ENCODE results near the gene DGKZ. TPM values are rescaled to one million over a fixed set of nuclear protein-coding genes. Genes with fewer than 3 reads are reported as not detected.

Gene DGKZ
- total and polyA plus RNA-seq, 4 donors, result 4.6 to 24.3 (median 14.4) TPM

DNA sequence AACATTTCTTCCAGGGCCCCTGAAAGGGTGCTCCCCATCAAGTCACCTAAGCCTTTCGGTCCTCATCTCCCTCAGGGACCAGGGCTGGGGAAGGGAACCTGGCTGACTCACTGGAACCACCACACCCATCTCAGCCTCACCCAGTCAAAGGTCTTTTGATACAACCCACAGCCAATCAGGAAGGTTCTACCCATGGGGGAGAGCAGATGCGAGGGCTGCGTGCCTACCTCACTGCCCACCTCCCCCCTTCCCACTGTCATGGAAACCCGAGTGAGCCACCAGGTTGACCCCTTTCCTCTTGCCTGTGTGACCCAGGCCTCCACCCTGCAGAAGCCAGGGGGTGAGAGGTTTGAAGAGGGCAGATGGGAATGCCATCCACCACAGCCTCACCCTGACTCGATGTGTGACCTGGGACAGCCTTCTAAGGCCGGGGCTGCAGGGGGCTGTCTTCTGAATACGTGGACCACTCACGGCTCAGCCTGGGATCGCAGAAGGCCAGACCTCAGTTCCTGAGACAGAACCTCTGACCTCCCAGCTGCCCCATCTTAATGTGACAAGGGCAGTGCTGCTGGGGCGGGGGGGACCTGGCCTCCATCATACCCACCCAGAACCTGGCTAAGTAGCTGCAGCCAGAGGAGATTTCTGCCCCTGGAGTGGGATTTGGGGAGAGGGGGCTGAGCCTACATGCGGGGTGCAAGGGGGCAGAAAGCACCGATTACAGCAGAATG lies 36.9 kb downstream of the DGKZ start:
- Histone ChIP-seq H3K27me3 (ENCODE audit: control insufficient read depth in 4 of 4, insufficient read depth in 4 of 4, low read length in 3 of 4) (peaks cover 0 to 8% (median 4%) of the 10 kb centered on the region in 4 donors), H3K9me3 (ENCODE audit: control insufficient read depth in 4 of 4, low read length in 3 of 4) (no peaks in the 10 kb centered on the region), H3K27ac (ENCODE audit: low read depth in 1 of 2, low read length in 2 of 2) (no peak overlapping the region), H3K4me3 (ENCODE audit: low read depth in 1 of 3, low read length in 3 of 3) (no peak overlapping the region), H3K9ac (ENCODE audit: low read depth in 1 of 2, low read length in 2 of 2) (no peak overlapping the region), H3K36me3 (ENCODE audit: control insufficient read depth in 4 of 4, insufficient read depth in 3 of 4, low read depth in 1 of 4, low read length in 3 of 4) (no peaks in the 10 kb centered on the region), H3K4me1 (ENCODE audit: control insufficient read depth in 4 of 4, insufficient read depth in 4 of 4, low read length in 3 of 4) (peaks cover 4 to 16% (median 9%) of the 10 kb centered on the region in 4 donors)
- no peak for TF ChIP-seq YY1 (IDR thresholded peaks at IDR 0.05)
- TF ChIP-seq FOXA2 (IDR thresholded peaks at IDR 0.05), result no peak
- TF ChIP-seq EGR1 (IDR thresholded peaks at IDR 0.05; ENCODE audit: low read depth in 2 of 2), result no peak
- no peak for TF ChIP-seq RAD21 (IDR thresholded peaks at IDR 0.05)
- no peak for TF ChIP-seq JUND (IDR thresholded peaks at IDR 0.05)
- TF ChIP-seq RXRA (IDR thresholded peaks at IDR 0.05), result no peak
- TF ChIP-seq, protein P1, sequence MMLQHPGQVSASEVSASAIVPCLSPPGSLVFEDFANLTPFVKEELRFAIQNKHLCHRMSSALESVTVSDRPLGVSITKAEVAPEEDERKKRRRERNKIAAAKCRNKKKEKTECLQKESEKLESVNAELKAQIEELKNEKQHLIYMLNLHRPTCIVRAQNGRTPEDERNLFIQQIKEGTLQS (IDR thresholded peaks at IDR 0.05), result no peak
- TF ChIP-seq, protein P2, sequence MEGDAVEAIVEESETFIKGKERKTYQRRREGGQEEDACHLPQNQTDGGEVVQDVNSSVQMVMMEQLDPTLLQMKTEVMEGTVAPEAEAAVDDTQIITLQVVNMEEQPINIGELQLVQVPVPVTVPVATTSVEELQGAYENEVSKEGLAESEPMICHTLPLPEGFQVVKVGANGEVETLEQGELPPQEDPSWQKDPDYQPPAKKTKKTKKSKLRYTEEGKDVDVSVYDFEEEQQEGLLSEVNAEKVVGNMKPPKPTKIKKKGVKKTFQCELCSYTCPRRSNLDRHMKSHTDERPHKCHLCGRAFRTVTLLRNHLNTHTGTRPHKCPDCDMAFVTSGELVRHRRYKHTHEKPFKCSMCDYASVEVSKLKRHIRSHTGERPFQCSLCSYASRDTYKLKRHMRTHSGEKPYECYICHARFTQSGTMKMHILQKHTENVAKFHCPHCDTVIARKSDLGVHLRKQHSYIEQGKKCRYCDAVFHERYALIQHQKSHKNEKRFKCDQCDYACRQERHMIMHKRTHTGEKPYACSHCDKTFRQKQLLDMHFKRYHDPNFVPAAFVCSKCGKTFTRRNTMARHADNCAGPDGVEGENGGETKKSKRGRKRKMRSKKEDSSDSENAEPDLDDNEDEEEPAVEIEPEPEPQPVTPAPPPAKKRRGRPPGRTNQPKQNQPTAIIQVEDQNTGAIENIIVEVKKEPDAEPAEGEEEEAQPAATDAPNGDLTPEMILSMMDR (IDR thresholded peaks at IDR 0.05; ENCODE audit: low read depth, low read length, missing input control), result no peak
- DNase-seq (ENCODE audit: low spot score), result no peak
- WGBS, result 90% methylated on average over 12 of the region's 12 CpGs

DNA sequence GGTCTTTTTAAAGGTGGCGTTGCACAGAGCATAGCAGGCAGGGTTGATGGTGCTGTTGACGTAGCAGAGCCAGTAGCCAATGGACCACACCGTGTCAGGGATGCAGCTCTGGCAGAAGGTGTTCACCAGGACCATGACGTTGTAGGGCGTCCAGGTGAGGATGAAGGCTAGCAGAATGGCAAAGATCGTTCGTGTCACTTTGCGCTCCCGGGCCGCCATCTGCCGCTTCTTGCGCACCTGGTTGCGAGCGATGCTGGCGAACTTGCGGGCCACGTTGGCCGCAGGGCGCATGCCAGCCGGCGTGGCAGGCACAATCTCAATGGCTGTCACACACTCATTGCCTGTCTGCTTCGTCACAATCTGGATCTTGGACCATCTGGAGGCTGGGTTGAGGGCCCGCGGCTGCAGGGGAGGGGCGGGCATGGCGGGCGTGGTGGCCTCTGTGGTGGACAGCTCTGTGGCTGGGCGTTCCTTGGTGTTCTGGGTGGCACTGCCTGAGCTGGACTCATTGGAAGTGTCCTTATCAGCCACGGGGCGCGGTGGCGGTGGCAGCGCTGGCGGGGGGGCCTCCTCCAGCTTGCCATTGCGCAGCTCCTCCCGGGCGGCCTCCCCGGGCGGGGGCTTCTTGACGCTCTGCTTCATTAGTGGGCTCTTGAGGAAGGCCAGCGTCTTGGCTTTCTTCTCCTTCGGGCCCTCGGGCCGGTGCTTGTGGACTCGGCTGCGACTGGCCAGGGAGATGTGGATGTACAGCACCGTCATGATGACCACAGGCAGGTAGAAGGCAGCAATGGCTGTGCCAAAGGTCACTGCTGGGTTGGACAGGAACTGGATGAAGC lies 38.1 kb downstream of the DGKZ start:
- Histone ChIP-seq H3K4me1 (ENCODE audit: control insufficient read depth in 4 of 4, insufficient read depth in 4 of 4, low read length in 3 of 4) (peaks cover 9 to 28% (median 19%) of the 10 kb centered on the region in 4 donors), H3K4me3 (ENCODE audit: low read depth in 1 of 3, low read length in 3 of 3) (no peak overlapping the region), H3K9ac (ENCODE audit: low read depth in 1 of 2, low read length in 2 of 2) (no peak overlapping the region), H3K9me3 (ENCODE audit: control insufficient read depth in 4 of 4, low read length in 3 of 4) (no peaks in the 10 kb centered on the region), H3K27ac (ENCODE audit: low read depth in 1 of 2, low read length in 2 of 2) (no peak overlapping the region), H3K27me3 (ENCODE audit: control insufficient read depth in 4 of 4, insufficient read depth in 4 of 4, low read length in 3 of 4) (peaks cover 0 to 12% (median 7%) of the 10 kb centered on the region in 4 donors), H3K36me3 (ENCODE audit: control insufficient read depth in 4 of 4, insufficient read depth in 3 of 4, low read depth in 1 of 4, low read length in 3 of 4) (no peaks in the 10 kb centered on the region)
- TF ChIP-seq TAF1 (conservative IDR thresholded peaks at IDR 0.05), result no peak
- no peak for TF ChIP-seq FOXA2 (IDR thresholded peaks at IDR 0.05)
- no peak for TF ChIP-seq RAD21 (IDR thresholded peaks at IDR 0.05)
- no peak for TF ChIP-seq HNF4G (IDR thresholded peaks at IDR 0.05)
- no peak for TF ChIP-seq FOXA1 (IDR thresholded peaks at IDR 0.05)
- TF ChIP-seq, protein P1 (IDR thresholded peaks at IDR 0.05), result no peak
- TF ChIP-seq, protein P3, sequence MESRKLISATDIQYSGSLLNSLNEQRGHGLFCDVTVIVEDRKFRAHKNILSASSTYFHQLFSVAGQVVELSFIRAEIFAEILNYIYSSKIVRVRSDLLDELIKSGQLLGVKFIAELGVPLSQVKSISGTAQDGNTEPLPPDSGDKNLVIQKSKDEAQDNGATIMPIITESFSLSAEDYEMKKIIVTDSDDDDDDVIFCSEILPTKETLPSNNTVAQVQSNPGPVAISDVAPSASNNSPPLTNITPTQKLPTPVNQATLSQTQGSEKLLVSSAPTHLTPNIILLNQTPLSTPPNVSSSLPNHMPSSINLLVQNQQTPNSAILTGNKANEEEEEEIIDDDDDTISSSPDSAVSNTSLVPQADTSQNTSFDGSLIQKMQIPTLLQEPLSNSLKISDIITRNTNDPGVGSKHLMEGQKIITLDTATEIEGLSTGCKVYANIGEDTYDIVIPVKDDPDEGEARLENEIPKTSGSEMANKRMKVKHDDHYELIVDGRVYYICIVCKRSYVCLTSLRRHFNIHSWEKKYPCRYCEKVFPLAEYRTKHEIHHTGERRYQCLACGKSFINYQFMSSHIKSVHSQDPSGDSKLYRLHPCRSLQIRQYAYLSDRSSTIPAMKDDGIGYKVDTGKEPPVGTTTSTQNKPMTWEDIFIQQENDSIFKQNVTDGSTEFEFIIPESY (IDR thresholded peaks at IDR 0.05), result no peak
- TF ChIP-seq SP1 (IDR thresholded peaks at IDR 0.05), result no peak
- TF ChIP-seq EGR1 (IDR thresholded peaks at IDR 0.05; ENCODE audit: low read depth in 2 of 2), result no peak
- TF ChIP-seq, protein P2 (IDR thresholded peaks at IDR 0.05; ENCODE audit: low read depth, low read length, missing input control), result no peak
- no peak for TF ChIP-seq JUND (IDR thresholded peaks at IDR 0.05)
- no peak for TF ChIP-seq GABPA (IDR thresholded peaks at IDR 0.05 in 1 of 2, conservative IDR thresholded peaks at IDR 0.05 in 1 of 2)
- TF ChIP-seq NR2F2 (IDR thresholded peaks at IDR 0.05), result no peak
- no peak for TF ChIP-seq RXRA (IDR thresholded peaks at IDR 0.05)
- no peak for TF ChIP-seq HNF4A (conservative IDR thresholded peaks at IDR 0.05)
- TF ChIP-seq, protein P4, sequence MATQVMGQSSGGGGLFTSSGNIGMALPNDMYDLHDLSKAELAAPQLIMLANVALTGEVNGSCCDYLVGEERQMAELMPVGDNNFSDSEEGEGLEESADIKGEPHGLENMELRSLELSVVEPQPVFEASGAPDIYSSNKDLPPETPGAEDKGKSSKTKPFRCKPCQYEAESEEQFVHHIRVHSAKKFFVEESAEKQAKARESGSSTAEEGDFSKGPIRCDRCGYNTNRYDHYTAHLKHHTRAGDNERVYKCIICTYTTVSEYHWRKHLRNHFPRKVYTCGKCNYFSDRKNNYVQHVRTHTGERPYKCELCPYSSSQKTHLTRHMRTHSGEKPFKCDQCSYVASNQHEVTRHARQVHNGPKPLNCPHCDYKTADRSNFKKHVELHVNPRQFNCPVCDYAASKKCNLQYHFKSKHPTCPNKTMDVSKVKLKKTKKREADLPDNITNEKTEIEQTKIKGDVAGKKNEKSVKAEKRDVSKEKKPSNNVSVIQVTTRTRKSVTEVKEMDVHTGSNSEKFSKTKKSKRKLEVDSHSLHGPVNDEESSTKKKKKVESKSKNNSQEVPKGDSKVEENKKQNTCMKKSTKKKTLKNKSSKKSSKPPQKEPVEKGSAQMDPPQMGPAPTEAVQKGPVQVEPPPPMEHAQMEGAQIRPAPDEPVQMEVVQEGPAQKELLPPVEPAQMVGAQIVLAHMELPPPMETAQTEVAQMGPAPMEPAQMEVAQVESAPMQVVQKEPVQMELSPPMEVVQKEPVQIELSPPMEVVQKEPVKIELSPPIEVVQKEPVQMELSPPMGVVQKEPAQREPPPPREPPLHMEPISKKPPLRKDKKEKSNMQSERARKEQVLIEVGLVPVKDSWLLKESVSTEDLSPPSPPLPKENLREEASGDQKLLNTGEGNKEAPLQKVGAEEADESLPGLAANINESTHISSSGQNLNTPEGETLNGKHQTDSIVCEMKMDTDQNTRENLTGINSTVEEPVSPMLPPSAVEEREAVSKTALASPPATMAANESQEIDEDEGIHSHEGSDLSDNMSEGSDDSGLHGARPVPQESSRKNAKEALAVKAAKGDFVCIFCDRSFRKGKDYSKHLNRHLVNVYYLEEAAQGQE (IDR thresholded peaks at IDR 0.05), result no peak
- TF ChIP-seq YY1 (IDR thresholded peaks at IDR 0.05), result no peak
- WGBS, result 96% methylated on average over 47 of the region's 47 CpGs
- no peak for DNase-seq (ENCODE audit: low spot score)

All from liver (tissue), 9 donors.